ENCODE results near the gene DARS1.

GRCh38 chr2:135925571-135925970 lies 59.9 kb downstream of the DARS1 start:
- TF ChIP-seq CTCF (IDR thresholded peaks at IDR 0.05; ENCODE audit: borderline replicate concordance, extremely low read depth, low read length, poor library complexity, severe bottlenecking) (no peak), EZH2 (IDR thresholded peaks at IDR 0.05; ENCODE audit: borderline replicate concordance, low read depth, low read length, severe bottlenecking) (no peak)

All from DND-41 (cell line).